GM21515 (cell line): ENCODE measurements around the gene ZBTB7C.

Source experiments
- ATAC-seq: cut with Tn5 transposase; IDR thresholded peaks from one replicate; pipeline ENCODE4 v1.9.1; 2021; ENCODE audit not compliant: unreplicated experiment

Gene ZBTB7C

GRCh38 chr18:48219037-48219809, 190.0 kb downstream of the ZBTB7C start:
- no peak for ATAC-seq

- no peak for ATAC-seq
These were observed 190.7 kb downstream of the ZBTB7C start for GRCh38 chr18:48218285-48219022.

- ATAC-seq, result no peak
These were observed 191.6 kb downstream of the ZBTB7C start for GRCh38 chr18:48217258-48218250.

GRCh38 chr18:48216639-48217257, 192.4 kb downstream of the ZBTB7C start:
- no peak for ATAC-seq

GRCh38 chr18:48215876-48216638, 193.1 kb downstream of the ZBTB7C start:
- ATAC-seq, result no peak

- no peak for ATAC-seq
These were observed 195.4 kb downstream of the ZBTB7C start for GRCh38 chr18:48213791-48214190.

- ATAC-seq, result no peak
These were observed 200.6 kb downstream of the ZBTB7C start for GRCh38 chr18:48208432-48209140.

GRCh38 chr18:48207733-48208132, 201.4 kb downstream of the ZBTB7C start:
- no peak for ATAC-seq

GRCh38 chr18:48206887-48207286, 202.3 kb downstream of the ZBTB7C start:
- ATAC-seq, result no peak

GRCh38 chr18:48203961-48204666, 205.1 kb downstream of the ZBTB7C start:
- no peak for ATAC-seq

- ATAC-seq, result no peak
These were observed 205.8 kb downstream of the ZBTB7C start for GRCh38 chr18:48203288-48203945.

- no peak for ATAC-seq
These were observed 206.6 kb downstream of the ZBTB7C start for GRCh38 chr18:48202350-48203260.

- no peak for ATAC-seq
These were observed 207.2 kb downstream of the ZBTB7C start for GRCh38 chr18:48202006-48202348.

GRCh38 chr18:48201337-48202005, 207.7 kb downstream of the ZBTB7C start:
- ATAC-seq, result no peak

GRCh38 chr18:48200631-48201336, 208.4 kb downstream of the ZBTB7C start:
- ATAC-seq, result no peak

GRCh38 chr18:48199399-48199798, 209.8 kb downstream of the ZBTB7C start:
- no peak for ATAC-seq
